GM18498 (cell line): Measurements from ENCODE around the gene SNX27.
"Not testable (repeated sequence)": the region's sequence is repeated elsewhere in the genome, so short reads cannot be mapped to it uniquely, and the experiment has no call there.

Source experiments
- ATAC-seq: cut with Tn5 transposase; IDR thresholded peaks from one replicate; pipeline ENCODE4 v1.9.1; 2021; ENCODE audit warnings: mild to moderate bottlenecking, moderate library complexity; ENCODE audit not compliant: unreplicated experiment

Gene SNX27

DNA sequence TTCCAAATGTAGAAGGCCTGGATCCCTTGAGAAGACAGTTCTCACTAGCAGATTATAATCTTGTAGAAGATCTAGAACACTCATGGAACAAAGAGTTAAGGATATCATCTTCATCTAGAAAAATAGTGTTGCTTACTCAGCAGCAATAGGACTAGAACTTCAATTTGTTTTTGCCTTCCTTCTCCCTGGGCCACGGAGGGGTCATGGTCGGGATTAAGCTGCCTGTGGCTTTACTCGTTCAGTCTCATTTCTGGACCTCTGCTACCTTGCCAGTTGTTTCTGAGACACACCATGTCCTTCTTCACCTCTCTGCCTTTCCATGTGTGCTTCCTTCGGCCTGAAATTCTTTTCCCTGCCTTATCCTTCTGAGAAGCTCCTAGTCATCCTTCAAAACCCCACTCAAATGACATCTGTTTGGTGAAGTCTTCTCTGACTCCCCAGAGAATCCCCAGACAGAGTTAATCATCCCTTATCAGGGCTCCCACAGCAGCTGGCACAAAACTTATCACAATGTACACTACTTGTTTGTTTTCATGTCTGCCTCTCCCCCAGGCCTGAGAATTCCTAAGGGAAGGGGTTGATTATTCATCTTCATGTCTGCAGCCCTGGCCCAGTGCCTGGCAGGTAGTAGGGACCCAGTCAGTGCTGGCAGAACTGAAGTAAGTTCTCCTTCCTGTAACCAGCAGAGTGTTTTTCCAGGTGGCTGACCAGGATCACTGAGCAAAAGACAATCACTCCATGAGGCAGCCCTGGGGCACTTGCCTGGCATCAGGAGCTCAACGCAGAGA is 15.5 kb upstream of the SNX27 start:
- no peak for ATAC-seq

DNA sequence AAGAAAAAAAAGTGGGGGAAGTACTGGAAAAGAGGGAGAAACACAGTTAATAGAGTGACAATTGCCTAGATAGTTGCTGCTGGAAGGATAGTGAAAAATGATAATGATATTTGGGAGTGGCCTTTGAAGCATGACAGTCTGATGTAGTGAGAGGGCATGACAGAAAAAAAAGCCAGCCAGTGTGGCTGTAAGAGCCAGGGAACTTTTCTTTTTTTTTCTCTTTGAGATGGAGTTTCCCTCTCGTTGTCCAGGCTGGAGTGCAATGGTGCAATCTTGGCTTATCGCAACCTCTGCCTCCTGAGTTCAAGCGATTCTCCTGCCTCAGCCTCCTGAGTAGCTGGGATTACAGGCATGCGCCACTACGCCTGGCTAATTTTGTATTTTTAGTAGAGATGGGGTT is 9.3 kb upstream of the SNX27 start:
- ATAC-seq = not testable (repeated sequence)

DNA sequence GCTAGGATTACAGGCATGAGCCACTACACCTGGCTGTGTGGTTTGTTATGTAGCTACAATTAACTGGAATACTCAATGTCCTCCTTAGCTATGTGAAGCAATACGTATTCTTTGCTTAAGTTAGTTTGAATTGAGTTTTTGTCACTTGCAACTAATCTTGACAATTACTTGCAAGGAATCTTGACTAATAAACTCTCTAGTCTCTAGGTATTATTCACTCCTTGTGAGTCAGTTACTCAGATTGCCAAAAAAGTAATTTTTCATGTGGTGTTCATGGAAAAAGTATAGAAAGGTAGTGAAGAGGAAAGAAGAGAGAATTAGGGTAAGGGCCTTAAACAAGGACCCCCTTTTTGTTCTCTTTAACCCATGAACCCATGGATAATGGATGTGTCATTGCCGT is 7.6 kb upstream of the SNX27 start:
- no peak for ATAC-seq

DNA sequence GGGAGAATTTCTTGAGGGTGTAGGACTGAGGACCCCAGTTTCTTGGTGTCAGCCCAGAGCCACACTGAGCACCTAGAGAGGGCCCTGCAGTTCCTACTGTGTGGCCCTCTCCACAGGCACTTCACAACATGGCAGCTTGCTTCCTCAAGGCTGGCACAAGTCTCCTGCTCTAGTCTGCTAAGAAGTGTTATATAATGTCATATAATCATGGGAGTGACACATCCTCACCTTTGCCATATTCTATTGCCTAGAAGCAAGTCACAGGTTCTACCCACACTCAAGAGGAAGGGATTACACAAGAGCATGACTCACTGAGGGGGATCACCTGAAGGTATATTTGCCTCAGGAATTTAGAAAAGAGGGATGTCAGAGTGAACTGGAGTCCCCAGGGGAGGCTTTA is 5.5 kb upstream of the SNX27 start:
- no peak for ATAC-seq

DNA sequence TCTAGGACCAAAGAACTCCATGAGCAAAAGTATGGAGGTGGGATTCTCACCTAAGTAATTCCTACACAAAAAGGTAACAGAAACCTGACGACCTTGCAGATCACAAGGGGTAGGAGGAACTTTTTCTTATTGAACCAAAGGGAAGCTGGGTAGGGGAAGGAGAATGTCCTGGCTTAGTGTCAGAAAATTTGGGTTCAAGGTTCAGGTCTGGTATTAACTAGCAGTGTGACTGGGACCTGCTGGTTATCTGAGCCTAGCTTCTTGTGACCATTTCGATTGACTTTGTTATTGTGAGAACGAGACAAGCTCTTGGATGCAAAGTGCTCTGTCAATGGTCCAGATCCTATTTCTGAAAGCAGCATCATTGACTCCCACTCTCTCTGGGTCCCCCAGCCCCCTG is 5.0 kb upstream of the SNX27 start:
- no peak for ATAC-seq

DNA sequence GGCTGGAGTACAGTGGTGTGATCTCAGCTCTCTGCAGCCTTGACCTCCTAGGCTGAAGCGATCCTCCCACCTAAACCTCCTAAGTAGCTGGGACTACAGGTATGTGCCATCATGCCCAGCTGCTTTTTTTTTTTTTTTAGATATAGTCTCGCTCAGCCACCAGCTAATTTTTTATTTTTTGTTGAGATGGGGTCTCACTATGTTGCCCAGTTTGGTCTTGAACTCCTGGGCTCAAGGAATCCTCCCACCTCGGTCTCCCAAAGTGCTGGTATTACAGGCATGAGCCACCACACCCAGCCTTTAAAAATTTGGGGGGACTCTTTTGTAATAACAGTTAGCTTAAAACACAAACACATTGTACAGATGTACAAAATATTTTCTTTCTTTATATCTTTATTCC is 1.7 kb upstream of the SNX27 start:
- no peak for ATAC-seq

DNA sequence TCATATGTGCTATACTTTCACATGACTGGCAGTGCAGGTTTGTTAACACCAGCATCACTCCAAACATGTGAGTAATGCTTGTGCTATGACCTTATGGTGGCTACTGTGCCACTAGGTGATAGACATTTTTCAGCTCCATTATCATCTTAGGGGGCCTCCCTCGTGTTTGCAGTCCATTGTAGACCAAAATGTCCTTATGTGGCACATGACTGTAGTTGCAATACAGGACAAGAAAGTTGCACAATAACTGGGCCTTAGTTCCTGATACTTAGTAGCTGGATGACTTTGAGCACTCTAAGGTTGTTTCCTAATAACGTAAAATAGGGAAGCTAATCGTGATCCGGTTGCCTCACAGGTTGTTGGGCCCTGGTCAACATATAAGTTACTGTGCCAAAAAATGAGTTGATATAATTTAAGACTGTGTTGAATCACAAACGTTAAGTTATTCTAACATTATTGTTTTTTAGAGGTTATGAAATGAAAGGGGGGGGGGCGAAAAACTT is 511 bp upstream of the SNX27 start:
- ATAC-seq = no peak

DNA sequence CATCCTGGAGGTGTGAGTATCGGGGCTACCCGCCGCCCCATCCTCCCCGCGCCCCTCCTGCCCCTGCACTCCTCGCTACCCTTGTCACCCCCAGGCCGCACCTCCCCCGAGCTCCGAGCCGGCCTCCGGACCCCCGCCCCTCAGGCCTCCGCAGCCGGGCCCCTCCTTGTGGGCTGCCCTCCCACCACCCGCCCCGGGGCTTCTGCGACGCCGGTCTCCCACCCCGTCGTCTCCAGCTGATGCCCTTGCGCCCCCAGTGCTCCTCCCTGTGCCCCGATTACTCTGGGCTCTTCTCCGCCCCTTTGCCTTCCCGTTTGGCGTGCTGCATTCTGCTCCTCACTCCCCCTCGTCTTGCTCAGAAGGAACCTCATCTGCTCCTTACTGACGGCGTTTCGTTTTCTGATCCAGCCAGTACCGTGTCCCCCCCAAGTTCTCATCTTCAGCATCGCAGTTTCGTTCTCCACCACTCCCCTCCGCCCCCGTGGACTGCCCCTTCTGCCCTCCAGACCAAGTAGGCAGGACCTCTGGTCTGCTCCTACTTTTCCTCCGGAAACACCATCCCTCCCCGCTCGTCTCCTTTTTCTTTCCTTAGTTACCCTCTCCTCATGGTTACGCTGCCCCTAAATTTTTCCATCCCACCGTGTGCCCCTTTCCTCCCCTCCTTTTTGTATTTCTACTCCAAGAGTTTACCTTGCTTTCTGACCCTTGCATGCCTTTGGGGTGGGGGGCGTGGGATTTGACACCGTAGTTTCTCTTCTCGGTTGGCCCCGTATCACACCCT is 841 bp downstream of the SNX27 start:
- ATAC-seq = no peak

DNA sequence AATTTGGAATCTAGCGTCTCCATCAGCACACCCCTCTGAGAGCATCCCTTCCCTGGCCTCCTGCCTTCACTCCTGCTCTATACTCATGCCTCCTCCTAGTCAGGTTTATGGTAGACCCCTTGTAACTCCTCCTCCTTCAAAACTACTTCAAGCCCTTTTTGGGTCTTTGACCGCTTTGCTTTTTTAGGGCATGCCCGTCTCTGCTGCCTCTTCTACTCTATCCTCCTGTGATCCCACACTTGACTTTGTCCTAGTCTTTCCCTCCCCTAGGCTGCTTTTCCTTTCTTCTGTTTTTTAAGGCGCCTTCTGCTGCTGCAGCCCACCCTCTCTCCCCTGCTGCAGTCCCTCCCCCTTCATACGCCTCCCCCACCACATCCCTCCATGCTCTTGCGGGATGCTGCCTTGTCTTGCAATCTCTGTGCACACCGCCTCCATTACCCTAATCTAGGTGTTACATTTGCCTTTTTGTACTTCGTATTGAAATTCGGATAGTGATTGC is 1.5 kb downstream of the SNX27 start:
- ATAC-seq = no peak

DNA sequence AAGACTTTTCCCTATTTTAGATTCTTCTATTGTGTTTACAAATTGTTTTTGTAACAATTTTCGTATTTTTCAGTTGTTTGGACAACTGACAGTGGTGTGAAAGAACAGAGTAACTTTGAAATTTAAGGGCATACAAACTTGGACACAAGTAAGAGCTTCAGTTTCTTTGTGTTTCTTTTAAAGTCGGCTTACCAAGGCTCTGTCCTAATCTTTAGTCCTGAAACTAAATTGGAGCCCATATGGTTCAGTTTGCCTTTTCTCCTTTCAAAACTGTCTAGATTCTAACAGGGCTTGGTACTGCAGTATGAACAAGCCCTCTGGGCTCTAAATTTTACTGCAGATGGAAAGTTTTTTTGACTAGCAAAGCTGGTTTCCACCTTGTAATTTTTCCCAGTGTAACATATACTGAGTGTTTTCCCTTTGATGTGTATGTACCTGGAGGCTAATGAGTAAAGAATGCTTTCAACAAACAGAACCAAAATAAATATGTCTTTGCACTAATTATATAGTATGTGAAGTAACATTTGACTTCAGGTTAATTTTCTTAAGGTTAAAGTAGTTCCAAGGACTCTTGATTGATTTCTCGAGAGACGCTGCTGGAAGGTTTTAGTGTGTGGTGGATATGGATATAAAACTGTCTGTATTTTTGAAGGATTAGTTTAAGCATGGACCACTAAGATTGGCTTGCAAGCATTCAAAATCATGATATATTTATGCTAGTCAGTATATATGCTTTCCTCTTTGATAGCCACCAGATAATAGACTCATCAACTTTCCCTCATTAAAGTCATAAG is 4.1 kb downstream of the SNX27 start:
- no peak for ATAC-seq

DNA sequence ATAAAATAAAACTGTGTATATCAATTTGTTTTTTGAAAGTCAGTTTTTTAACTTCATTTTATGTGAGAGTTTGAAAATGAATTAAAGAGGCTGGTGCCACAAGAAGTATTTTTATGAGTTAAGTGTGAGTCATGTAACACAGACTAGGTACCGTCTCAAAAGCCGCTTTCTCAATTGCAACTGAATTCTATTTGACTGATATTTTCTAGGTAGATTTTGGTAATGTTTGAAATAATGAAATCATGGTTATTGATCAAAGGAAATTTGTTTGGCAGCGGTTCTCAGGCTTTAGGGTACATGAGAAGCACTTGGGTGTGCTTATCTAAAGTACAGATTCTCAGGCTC is 4.6 kb downstream of the SNX27 start:
- ATAC-seq = no peak

DNA sequence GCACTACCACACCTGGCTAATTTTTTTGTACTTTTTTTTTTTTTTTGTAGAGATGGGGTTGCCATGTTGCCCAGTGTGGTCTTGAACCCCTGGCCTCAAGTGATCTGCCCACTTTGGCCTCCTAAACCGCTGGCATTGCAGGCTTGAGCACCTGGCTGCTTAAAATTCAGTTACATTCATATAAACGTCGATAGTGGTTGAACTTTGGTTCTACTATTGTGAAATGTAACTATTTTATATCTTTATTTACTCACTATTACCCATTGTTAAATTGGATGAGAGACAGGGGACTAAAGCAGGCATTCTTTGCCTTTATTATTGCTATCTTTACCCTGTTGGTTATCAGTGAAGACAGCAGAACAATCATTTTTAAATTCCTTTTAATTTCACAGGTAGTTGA is 6.2 kb downstream of the SNX27 start:
- no peak for ATAC-seq

DNA sequence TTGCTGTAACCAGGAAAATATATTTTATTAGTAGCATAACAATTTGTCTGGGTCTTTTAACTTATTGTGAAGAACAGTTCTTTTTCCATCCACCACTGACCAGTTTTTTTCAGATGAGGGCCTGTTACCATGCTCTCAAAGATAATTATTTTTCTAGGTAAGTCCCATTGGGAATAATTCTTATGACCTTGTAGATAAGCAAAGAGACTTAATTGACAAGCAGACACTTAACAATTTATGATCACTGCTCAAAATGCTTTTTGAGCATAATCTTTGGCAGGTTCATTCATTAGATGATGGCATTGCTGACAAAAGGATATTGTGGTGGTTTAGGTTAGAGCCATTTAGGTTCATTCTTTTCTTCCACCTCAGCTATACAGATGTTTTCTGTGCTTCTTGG is 6.6 kb downstream of the SNX27 start:
- ATAC-seq = no peak

DNA sequence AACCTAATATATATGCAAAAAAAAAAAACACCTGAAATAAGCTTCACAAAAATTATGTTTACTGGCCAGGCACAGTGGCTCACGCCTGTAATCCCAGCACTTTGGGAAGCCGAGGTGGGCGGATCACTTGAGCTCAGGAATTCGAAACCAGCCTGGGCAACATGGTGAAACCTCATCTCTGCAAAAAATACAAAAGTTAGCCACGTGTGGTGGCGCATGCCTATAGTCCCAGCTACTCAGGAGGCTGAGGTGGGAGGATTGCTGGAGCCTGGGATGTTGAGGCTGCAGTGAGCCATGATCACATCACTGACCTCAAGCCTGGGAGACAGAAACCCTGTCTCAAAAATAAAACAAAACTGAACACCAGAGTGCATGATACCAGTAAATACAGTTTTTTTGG is 7.1 kb downstream of the SNX27 start:
- ATAC-seq = not testable (repeated sequence)

DNA sequence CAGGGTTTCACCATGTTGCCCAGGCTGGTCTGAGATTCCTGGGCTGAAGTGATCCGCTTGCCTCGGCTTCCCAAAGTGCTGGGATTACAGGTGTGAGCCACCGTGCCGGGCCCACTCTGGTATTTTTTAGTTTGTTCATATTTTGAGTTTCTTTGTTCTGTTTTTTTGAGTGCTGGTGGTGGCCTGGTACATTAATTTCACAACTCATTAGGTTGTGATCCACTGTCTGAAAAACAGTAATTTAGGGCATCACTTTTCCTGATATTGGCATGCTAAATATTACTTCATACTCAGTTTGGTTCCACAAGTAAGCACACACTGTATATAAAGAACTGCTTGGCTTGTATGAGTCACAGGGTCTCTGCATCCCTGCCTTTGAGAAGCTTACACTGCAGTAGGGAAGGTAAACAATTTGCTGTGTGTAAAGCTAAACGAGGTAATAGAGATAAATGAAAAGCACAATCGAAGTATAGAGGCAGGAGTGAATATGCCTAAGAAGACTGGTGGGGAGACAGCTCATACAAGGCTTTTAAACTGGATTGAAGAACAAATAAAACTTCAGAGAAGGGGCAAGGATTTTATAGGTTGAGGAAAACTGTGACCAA is 7.7 kb downstream of the SNX27 start:
- no peak for ATAC-seq

DNA sequence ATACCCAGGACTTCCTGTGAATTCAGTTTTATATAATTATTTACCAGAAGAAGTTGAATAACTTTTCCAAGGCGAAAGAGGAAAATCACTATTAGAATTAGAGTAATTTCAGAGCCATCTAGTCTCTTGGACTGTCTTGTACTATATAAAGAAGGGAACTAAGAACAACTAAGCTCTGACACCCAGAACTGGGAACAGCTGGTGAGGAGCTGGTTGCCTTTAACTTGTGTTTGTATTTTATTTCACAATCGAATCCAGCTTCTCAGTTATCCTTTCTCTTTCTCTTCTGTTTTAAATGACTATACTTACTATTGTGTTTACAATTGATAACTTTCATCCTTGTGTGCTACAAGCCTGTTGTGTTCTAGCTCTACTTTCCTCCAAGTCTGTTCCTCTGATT is 8.4 kb downstream of the SNX27 start:
- ATAC-seq = peak; percentile 44

DNA sequence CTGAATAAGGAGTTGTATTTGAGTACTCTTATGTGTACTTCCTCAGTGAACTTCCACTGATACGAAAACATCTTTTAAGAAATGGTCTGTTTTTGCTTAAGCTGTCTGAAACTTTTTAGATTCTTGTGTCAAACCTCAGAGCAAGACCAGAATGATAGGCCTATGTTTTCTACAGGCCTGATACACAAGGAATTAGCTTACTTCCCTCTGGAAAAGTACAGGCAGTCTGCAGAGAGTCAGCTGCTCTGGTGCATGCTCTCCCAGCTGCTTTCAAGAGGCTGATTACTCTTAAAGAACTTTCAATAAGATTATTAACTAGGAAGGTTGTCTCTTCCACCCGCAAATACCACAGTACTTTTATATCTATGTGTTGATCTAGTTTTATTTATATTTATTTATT is 9.5 kb downstream of the SNX27 start:
- ATAC-seq = no peak

DNA sequence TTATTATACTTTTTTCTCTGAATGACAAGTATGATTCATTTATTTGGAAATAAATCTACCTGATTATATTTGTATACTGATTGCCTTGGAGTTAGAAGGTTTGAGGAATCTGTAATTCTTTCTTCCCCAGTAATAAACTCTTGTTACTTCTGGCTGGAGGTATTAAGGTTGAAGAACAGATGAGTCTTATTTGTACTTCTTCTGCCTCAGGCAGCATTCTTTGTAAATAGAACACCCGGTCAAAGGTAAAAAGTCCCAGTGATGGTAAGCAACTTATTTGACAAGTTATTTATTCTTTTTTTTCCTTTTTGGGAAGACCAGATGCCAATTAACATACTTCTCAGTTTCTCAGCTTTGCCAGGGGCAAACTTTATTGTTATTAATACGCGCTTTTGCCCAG is 12.9 kb downstream of the SNX27 start:
- ATAC-seq = no peak

DNA sequence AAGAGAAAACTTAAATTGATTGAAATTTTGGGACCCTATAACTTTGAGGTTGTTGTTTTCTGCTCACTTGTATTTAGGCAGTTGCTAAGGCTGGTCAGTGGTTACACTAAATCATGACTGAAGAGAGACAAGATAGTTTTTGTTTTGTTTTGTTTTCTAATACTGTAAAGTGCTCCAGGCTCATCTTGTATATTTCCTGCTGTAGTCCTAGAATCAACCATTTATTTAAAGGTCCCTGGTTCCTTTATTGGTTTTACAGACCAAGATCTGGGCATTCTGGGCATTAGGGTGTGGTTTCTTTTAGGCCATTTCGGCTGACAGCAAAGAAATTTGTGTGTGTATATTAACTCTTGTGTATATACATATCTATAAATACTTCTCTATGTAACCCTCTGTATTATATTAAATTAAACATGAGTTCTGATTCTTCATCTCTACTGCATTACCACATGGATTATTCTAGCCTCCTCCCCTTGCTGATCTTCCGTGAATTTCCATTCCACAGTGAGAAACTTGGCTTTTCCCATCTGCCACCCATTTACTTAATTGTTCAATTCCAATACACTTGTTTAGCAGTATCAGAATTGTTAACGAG is 15.0 kb downstream of the SNX27 start:
- ATAC-seq = no peak

DNA sequence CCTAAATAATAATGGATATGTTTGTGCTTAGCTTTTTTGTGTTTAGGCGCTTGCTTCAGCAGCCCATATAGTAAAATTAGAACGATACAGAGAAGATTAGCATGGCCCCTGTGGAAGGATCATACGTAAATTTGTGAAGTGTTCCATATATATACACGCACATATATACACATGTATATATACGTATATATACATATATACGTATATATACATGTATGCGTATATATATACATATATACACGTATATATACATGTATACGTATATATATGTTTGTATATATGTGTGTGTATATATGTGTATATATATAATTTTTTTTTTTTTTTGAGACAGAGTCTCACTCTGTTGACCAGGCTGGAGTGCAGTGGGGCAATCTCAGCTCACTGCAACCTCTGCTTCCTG is 17.4 kb downstream of the SNX27 start:
- no peak for ATAC-seq
